GM12878 (cell line): Measurements from ENCODE around the gene UNC93B1. TPM values are rescaled to one million over a fixed set of nuclear protein-coding genes. Genes with fewer than 3 reads are reported as not detected.

Experiments used
- ATAC-seq: fragments of 200-7000 bp; cut with Tn5 transposase; 3 replicates; pipeline ENCODE4 v1.9.1; 2020; ENCODE audit warnings: mild to moderate bottlenecking, moderate library complexity
- BruUV-seq: library from RNA; stranded (reverse); fragments of 400-500 nt; replicated peaks from 2 replicates; lab custom pipeline; 2021; lab: Mats Ljungman, UMichigan
- CTCF ChIA-PET: fragments of 300-600 bp; sonication (Branson Sonifier 250); formaldehyde crosslinking; extraction: SDS; loops from one replicate; lab custom pipeline; 2021; ENCODE audit warnings: inconsistent platforms; lab: Yijun Ruan, JAX
- POLR2A ChIA-PET: fragments of 350-600 bp; formaldehyde crosslinking; extraction: SDS; loops from one replicate; lab custom pipeline; 2021; ENCODE audit warnings: inconsistent platforms; lab: Charles Lee
- RAD21 ChIA-PET: fragments of 300-600 bp; sonication (Branson Sonifier 250); formaldehyde crosslinking; loops from one replicate; lab custom pipeline; 2023; ENCODE audit warnings: antibody characterized with exemption; ENCODE audit not compliant: unreplicated experiment; lab: Charles Lee
- SMC1A ChIA-PET: fragments of 300-600 bp; sonication (Branson Sonifier 250); formaldehyde crosslinking; loops from one replicate; lab custom pipeline; 2023; ENCODE audit not compliant: unreplicated experiment, uncharacterized antibody; lab: Charles Lee
- DNase-seq: peaks from one replicate; pipeline ENCODE4 v3.0.0-alpha.2; 2011; ENCODE audit warnings: low read depth, low spot score
- FAIRE-seq: peaks from 3 replicates; lab custom pipeline; 2011; peaks lifted over from hg19 to GRCh38; lab: Jason Lieb, UNC
- H2AFZ ChIP-seq: 2 replicates; pipeline ENCODE4 v1.6.0; 2011; ENCODE audit warnings: low read depth, low read length, control low read depth; ENCODE audit not compliant: control insufficient read depth
- H3K27ac ChIP-seq: 2 replicates; pipeline ENCODE4 v1.5.1; 2011; ENCODE audit warnings: control low read depth; ENCODE audit not compliant: control insufficient read depth, insufficient read depth
- H3K27me3 ChIP-seq, 2 experiments: replicated peaks in 1 of 2; 2 replicates each; pipeline versions ENCODE4 v1.6.0 to v1.6.1; 2011; ENCODE audit warnings: low read length in 1 of 2; ENCODE audit not compliant: control insufficient read depth in 2 of 2, insufficient read depth in 2 of 2
- H3K36me3 ChIP-seq, 2 experiments: 2 replicates each; pipeline ENCODE4 v1.5.1; 2011; ENCODE audit warnings: low read length in 1 of 2; ENCODE audit not compliant: control insufficient read depth in 2 of 2, insufficient read depth in 2 of 2
- H3K4me1 ChIP-seq: 2 replicates; pipeline ENCODE4 v1.6.1; 2011; ENCODE audit warnings: mild to moderate bottlenecking, low read length, moderate library complexity, mixed read lengths; ENCODE audit not compliant: control insufficient read depth, insufficient read depth
- H3K4me2 ChIP-seq: 2 replicates; pipeline ENCODE4 v1.6.0; 2011; ENCODE audit warnings: control low read depth; ENCODE audit not compliant: control insufficient read depth, insufficient read depth
- H3K4me3 ChIP-seq: fragments of 200-600 bp; sonication (generic); 2 replicates; pipeline ENCODE4 v1.5.1; 2016
- H3K79me2 ChIP-seq: 2 replicates; pipeline ENCODE4 v1.6.0; 2011; ENCODE audit warnings: low read length; ENCODE audit not compliant: control insufficient read depth, insufficient read depth
- H3K9ac ChIP-seq: 2 replicates; pipeline ENCODE4 v1.8.0; 2011; ENCODE audit warnings: low read length, control low read depth, mixed read lengths; ENCODE audit not compliant: control insufficient read depth, insufficient read depth
- H3K9me3 ChIP-seq: replicated peaks from 3 replicates; pipeline ENCODE4 v1.5.1; 2011; ENCODE audit warnings: mild to moderate bottlenecking, low read length; ENCODE audit not compliant: control insufficient read depth, insufficient read depth
- H4K20me1 ChIP-seq: 2 replicates; pipeline ENCODE4 v1.6.0; 2011; ENCODE audit not compliant: control insufficient read depth, insufficient read depth
- GATAD2B ChIP-seq: fragments of 450-650 bp; conservative IDR thresholded peaks from 2 replicates; pipeline ENCODE4 v1.6.1; 2017; ENCODE audit warnings: low read depth, mild to moderate bottlenecking, moderate library complexity
- WGBS: methylation state at CpG from one replicate; pipeline ENCODE4 v1.1.6; 2016; ENCODE audit warnings: low lambda C conversion rate; ENCODE audit not compliant: insufficient replicate concordance, insufficient coverage; ENCODE audit errors: missing lambda C conversion rate; 5-methylcytosine and 5-hydroxymethylcytosine counted together
- in situ Hi-C: fragments of 300-500 bp; cut with MboI; formaldehyde crosslinking; loops from 9 replicates; pipeline ENCODE4 v1.14.3; 2018; ENCODE audit warnings: mixed read lengths
- intact Hi-C: fragments of 100-400 bp; cut with micrococcal nuclease; formaldehyde crosslinking; loops from one replicate; pipeline ENCODE4 v1.14.2; 2022; ENCODE audit not compliant: unreplicated experiment
- polyA plus RNA-seq, 11 experiments: library from polyadenylated mRNA; depleted of rRNA in 4 of 11; unstranded in 6 of 11; stranded (reverse) in 5 of 11; fragments of >200 nt; fragmentation: Nextera tagmentation in 4 of 11; fragmentation: Illumina TruSeq in 1 of 11; extraction: Ambion mirVana in 4 of 11; extraction: Trizol in 1 of 11; gene quantifications; 1 replicate in 1 of 11; 2 replicates in 10 of 11; pipeline versions ENCODE4 v1.2.1 to v1.2.3, GENCODE V29; 2011 to 2016; ENCODE audit warnings: inconsistent platforms in 2 of 11, missing spikeins in 2 of 11, low read depth in 1 of 11
- total RNA-seq, 4 experiments: library from RNA; depleted of rRNA in 3 of 4; stranded (reverse); fragments of >200 nt in 3 of 4; fragmentation: Illumina TruSeq in 1 of 4; extraction: Trizol in 1 of 4; gene quantifications; 2 replicates each; pipeline versions ENCODE4 v1.2.1 to v1.2.3, GENCODE V29; 2013 to 2021
- TF ChIP-seq, protein P1 (sequence below): fragments of 150-350 bp; IDR thresholded peaks from 2 replicates; pipeline ENCODE4 v1.6.1; 2016; ENCODE audit warnings: low read depth, low read length
- TF ChIP-seq, protein P2 (sequence below): fragments of 450-650 bp; IDR thresholded peaks from 2 replicates; pipeline ENCODE4 v1.6.1; 2017; ENCODE audit warnings: mild to moderate bottlenecking, moderate library complexity

UNC93B1 gene
- total and polyA plus RNA-seq, 10 of the 15 experiments (the other 5 are each of a cell fraction or from before 2014, with no cell fraction given) = 1.3 to 79.7 (median 36.3) TPM

DNA sequence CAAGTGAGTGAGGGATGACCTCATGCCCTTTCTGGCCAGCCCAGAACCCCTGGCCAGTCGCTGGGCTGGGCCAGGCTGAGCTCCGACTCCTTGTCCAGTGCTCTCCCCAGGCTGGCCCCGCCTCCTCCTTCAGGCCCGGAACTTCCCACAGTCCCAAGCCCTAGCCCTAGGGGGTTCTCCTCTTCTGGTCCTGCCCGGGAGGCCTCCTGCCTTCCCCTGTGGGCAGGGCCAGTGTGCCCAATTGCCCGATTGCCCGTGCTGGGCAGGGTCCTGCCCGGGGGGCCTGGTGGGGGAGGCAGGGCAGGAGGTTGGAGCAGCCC, 39.1 kb upstream of the UNC93B1 start:
- H3K27me3 ChIP-seq = no peaks in the 10 kb centered on the region
- H3K4me3 ChIP-seq = no peak overlapping the region
- H3K4me1 ChIP-seq = peaks cover 13% of the 10 kb centered on the region
- no peaks in the 10 kb centered on the region; the same call in 1 of the 2 replicates for H4K20me1 ChIP-seq
- no peak overlapping the region for H3K9ac ChIP-seq
- no peak overlapping the region for H3K27ac ChIP-seq
- no peak overlapping the region for H2AFZ ChIP-seq
- TF ChIP-seq, protein P1, sequence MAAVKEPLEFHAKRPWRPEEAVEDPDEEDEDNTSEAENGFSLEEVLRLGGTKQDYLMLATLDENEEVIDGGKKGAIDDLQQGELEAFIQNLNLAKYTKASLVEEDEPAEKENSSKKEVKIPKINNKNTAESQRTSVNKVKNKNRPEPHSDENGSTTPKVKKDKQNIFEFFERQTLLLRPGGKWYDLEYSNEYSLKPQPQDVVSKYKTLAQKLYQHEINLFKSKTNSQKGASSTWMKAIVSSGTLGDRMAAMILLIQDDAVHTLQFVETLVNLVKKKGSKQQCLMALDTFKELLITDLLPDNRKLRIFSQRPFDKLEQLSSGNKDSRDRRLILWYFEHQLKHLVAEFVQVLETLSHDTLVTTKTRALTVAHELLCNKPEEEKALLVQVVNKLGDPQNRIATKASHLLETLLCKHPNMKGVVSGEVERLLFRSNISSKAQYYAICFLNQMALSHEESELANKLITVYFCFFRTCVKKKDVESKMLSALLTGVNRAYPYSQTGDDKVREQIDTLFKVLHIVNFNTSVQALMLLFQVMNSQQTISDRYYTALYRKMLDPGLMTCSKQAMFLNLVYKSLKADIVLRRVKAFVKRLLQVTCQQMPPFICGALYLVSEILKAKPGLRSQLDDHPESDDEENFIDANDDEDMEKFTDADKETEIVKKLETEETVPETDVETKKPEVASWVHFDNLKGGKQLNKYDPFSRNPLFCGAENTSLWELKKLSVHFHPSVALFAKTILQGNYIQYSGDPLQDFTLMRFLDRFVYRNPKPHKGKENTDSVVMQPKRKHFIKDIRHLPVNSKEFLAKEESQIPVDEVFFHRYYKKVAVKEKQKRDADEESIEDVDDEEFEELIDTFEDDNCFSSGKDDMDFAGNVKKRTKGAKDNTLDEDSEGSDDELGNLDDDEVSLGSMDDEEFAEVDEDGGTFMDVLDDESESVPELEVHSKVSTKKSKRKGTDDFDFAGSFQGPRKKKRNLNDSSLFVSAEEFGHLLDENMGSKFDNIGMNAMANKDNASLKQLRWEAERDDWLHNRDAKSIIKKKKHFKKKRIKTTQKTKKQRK = no peak
- no peak for TF ChIP-seq GATAD2B
- TF ChIP-seq, protein P2, sequence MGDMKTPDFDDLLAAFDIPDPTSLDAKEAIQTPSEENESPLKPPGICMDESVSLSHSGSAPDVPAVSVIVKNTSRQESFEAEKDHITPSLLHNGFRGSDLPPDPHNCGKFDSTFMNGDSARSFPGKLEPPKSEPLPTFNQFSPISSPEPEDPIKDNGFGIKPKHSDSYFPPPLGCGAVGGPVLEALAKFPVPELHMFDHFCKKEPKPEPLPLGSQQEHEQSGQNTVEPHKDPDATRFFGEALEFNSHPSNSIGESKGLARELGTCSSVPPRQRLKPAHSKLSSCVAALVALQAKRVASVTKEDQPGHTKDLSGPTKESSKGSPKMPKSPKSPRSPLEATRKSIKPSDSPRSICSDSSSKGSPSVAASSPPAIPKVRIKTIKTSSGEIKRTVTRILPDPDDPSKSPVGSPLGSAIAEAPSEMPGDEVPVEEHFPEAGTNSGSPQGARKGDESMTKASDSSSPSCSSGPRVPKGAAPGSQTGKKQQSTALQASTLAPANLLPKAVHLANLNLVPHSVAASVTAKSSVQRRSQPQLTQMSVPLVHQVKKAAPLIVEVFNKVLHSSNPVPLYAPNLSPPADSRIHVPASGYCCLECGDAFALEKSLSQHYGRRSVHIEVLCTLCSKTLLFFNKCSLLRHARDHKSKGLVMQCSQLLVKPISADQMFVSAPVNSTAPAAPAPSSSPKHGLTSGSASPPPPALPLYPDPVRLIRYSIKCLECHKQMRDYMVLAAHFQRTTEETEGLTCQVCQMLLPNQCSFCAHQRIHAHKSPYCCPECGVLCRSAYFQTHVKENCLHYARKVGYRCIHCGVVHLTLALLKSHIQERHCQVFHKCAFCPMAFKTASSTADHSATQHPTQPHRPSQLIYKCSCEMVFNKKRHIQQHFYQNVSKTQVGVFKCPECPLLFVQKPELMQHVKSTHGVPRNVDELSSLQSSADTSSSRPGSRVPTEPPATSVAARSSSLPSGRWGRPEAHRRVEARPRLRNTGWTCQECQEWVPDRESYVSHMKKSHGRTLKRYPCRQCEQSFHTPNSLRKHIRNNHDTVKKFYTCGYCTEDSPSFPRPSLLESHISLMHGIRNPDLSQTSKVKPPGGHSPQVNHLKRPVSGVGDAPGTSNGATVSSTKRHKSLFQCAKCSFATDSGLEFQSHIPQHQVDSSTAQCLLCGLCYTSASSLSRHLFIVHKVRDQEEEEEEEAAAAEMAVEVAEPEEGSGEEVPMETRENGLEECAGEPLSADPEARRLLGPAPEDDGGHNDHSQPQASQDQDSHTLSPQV = no peak
- WGBS = 82% methylated on average over 7 of the region's 8 CpGs
- no peak for FAIRE-seq
- RAD21 ChIA-PET = interaction anchor here (1.5 kb wide), 1 partner anchor 33 kb away, joined by 4 read pairs; the partner anchor contains the start of gene ALDH3B1
- peaks cover 5 to 27% of the 10 kb centered on the region in 2 experiments; a peak in 3 of 4 replicates for H3K36me3 ChIP-seq
- DNase-seq = no peak
- CTCF ChIA-PET = no interaction called here
- H3K4me2 ChIP-seq = no peak overlapping the region
- POLR2A ChIA-PET = no interaction called here
- ATAC-seq = no peak
- H3K9me3 ChIP-seq = no peaks in the 10 kb centered on the region
- SMC1A ChIA-PET = interaction anchor here (1.3 kb wide), 1 partner anchor 60 kb away, joined by 3 read pairs; no protein-coding TSS in a partner anchor
- BruUV-seq = no TSS peak
- intact Hi-C loops = no loop called here
- in situ Hi-C loops = no loop called here
- H3K79me2 ChIP-seq = peaks cover 46% of the 10 kb centered on the region
